GM04504 (cell line): ENCODE measurements around the gene KLHL2.
A peak's percentile ranks its signal among the peaks of the same experiment; 100 is the strongest.

Experiments
- DNase-seq: peaks from one replicate; pipeline ENCODE4 v3.0.0-alpha.2; 2012; ENCODE audit warnings: low read depth

The KLHL2 gene

GRCh38 chr4:165293061-165293460 lies 85.7 kb downstream of the KLHL2 start:
- no peak for DNase-seq

GRCh38 chr4:165293927-165294649 lies 86.7 kb downstream of the KLHL2 start:
- no peak for DNase-seq

GRCh38 chr4:165294907-165295306 lies 87.5 kb downstream of the KLHL2 start:
- DNase-seq = no peak

DNA sequence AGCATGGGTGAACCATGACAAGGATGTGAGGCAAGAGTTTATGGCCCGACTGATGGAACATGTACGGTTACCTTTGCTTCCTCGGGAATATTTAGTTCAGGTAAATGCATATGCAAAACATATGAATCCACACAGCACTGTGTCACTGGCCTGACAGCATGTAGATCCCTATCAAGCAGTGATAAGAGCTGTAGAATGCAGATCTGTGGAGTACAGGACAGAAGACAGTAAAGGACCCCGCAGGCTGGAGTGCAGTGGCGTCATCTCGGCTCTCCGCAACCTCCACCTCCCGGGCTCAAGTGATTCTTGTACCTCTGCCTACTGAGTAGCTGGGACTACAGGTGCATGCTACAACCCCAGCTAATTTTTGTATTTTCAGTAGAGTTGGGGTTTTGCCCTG lies 90.3 kb downstream of the KLHL2 start:
- no peak for DNase-seq

GRCh38 chr4:165299399-165300060 lies 92.2 kb downstream of the KLHL2 start:
- DNase-seq = no peak

DNA sequence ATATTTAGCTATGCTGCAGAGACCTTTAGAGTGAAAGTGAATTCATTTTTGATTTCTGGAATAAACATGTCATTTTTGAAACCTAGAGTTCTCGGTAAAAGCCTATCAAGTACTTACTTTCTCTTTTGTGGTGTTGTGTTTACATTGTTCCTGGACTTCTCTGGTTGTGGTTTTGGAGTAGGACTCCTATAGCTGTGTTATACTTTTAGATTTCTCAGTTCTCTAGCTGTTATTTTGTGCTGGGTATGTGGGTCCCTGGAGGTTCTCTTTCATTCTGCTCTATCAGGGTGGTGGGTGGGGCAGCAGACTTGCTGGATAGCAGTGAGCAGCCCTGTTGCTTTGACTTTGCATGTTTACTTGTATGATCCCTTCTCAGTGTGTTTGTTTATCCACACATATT lies 94.5 kb downstream of the KLHL2 start:
- no peak for DNase-seq

DNA sequence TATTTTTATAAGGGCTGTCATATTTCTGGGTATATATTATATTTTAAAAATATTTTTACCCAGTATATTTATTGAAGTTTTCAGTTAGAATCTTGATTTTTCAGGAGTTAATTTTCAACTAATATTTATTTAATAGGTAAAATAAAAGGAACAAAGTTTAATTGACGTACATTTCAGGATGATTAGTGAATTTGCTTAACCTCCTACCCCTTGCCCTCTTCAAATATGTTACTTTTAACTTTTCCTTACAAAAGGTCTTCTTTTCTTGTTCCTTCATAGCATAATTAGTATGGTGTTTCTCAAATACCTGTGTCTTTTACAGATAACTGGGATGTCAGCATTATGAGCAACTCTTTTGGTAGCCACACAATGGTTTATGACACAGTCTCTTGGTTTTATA lies 95.3 kb downstream of the KLHL2 start:
- DNase-seq = no peak

DNA sequence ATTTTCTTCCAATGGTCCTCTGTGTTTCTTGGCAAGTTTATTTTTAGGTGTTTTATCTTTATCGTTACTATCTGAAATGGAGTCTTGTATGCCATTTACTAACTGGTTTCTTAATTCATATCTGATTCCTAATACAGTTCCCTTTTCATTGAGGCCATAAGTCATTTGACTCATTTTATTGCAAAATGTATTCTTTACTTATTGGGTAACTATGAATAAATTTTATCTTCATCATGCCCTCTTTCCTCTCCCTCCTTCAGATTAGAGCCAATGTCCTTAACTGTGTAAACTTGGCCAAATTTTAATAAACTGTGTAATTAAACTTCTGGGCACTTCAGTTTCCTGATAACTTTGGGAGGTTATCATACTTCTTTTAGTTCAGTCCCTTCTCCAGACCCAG lies 100.8 kb downstream of the KLHL2 start:
- no peak for DNase-seq

- no peak for DNase-seq
Measured at GRCh38 chr4:165308606-165309005, 101.2 kb downstream of the KLHL2 start.

DNA sequence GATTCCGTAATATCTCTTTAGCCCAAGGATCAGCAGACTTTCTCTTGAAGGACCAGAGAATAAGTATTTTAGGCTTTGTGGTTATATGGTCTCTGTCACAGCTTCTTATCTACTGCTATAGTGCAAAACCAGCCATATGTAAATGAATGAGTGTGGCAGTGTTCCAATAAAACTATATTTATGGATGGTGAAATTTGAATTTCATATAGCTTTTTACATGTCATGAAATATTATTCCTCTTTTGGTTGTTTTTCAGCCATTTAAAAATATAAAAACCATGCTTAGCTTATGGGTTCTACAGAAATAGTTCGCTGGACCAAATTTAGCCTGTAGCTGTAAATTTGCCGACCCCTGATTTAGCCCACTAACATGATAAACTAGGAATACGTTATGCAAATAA lies 102.1 kb downstream of the KLHL2 start:
- DNase-seq = no peak

DNA sequence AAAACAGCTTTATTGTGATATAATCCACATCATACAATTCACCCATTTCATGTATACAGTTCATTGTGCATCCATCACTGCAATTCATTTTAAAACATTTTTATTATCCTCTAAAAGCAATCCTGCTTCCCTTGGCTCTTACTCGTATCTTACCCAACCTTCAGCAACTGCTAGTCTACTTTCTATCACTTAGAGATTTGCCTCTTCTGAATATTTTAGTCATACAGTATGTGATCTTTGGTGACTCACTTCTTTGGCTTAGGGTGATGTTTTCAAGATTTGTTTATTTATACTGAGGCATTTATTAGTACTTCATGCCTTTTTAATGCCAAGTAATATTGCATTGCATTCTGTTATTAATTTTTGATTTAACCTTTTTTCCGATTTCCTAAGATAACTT lies 105.1 kb downstream of the KLHL2 start:
- no peak for DNase-seq

DNA sequence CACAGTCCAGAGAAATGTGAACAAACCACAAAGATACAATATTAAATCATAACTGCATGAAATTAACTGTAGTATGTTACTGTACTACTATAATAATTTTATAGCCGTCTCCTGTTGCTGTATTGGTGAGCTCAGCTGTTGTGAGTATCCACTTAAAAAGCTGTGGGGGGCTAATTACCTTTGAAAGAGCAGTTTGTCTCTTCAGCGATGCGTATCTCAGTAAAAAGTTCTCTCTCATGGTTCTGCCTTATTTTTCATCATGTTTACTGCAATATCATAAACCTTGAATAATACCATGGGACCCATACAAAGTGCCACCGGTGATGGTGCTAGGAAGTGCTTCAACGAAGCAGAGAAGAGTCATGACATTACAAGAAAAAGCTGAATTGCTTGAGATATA lies 111.7 kb downstream of the KLHL2 start:
- no peak for DNase-seq

DNA sequence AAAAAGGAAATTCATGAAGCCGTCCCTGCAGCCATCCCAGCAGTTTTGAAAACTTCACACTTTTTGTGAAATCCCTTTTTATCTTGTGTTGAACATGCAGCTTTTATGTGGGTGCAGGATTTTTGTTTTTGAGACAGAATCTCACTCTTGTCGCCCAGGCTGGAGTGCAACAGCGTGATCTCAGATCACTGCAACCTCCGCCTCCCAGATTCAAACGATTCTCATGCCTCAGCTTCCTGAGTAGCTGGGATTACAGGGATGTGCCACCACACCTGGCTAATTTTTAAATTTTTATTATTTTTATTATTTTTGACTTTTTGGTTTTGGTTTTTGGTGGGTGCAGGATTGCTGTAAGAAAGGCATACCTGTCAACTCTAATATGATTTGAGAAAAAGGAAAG lies 112.1 kb downstream of the KLHL2 start:
- no peak for DNase-seq

GRCh38 chr4:165324236-165324917 lies 117.0 kb downstream of the KLHL2 start:
- no peak for DNase-seq

GRCh38 chr4:165324918-165325304 lies 117.5 kb downstream of the KLHL2 start:
- DNase-seq = no peak

- peak; percentile 33 for DNase-seq
Measured at GRCh38 chr4:165325732-165326512, 118.6 kb downstream of the KLHL2 start.

GRCh38 chr4:165326831-165327210 lies 119.5 kb downstream of the KLHL2 start:
- no peak for DNase-seq

DNA sequence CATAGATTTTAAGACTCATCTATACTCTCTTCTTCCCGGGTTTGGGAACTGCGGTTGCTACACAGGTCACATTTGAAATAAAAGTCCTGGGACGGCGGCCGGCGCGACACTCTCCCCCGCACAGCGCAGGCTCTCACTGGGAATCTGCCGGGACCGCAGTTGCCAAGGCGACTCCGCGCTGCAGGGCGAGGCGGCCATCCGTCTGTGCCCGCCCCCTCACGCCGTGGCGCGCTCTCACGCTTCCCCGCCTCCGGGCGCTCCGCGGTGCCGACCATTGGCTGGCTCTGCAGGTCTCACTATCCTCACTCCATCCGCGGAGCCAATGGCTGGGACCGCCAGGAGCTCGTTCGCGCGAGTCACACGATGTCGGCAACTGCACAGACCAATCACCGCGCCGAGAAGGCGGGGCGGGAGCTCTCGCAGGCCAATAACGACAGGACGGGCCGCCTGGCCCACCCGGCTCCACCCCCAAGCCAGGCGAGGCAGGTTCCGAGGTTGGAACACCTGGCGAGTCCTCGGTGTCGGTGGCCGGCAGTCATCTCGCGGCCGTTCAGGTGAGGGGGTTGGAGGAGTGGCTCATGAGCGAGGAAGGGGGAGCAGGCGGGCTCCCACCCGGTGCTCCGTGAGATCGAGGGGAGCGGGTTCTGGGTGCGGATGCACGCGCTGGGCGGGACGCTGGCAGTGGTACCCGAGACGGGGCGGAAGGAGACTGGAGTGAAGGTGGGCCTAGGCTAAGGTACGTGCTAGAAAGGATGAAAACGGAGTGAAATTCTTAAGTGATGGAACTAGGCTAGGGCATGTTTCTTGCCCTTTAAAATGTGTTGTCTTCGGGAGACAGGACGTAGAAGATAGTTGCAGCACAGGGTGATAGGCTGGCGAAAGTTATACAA lies 120.1 kb downstream of the KLHL2 start, which contains the start of gene MSMO1:
Gene MSMO1, plus strand, starts transcription at position 459 of the 890 bp plus-strand sequence. CDS start 5,702 bp downstream, outside the sequence.
- peak; percentile 98 for DNase-seq

- no peak for DNase-seq
Measured at GRCh38 chr4:165328101-165328425, 120.7 kb downstream of the KLHL2 start.

GRCh38 chr4:165328708-165329107 lies 121.3 kb downstream of the KLHL2 start:
- DNase-seq = no peak

DNA sequence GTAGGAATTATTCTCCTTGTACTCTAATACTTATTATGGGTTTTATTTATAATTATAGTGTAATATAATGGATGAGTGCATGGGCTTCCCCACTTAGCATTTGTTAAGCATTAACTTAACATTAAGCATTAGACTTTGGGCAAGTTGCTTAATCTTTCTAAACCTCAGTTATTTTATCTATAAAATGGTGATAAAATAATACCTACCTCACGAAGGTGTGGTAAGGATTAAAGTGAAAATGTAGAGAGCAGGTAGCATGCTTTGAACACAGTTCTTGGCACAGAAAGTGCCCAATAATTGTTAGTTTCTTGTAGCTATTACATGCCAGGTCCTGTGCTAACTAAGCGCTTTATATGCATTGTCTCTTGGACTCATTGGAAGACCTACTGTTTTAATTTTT lies 122.7 kb downstream of the KLHL2 start:
- no peak for DNase-seq

- no peak for DNase-seq
Measured at GRCh38 chr4:165330666-165331065, 123.3 kb downstream of the KLHL2 start.
